Transverse colon (tissue), 3 donors: ENCODE measurements around the gene IL18BP.

Experiments
- CTCF ChIP-seq, 5 experiments: fragments of 200-600 bp in 3 of 5; fragments of 450-650 bp in 2 of 5; sonication (generic) in 3 of 5; IDR thresholded peaks; 1 replicate in 2 of 5; 2 replicates in 3 of 5; pipeline ENCODE4 v1.5.1; 2016 to 2017; ENCODE audit warnings: antibody characterized with exemption in 5 of 5, inconsistent platforms in 3 of 5, mild to moderate bottlenecking in 2 of 5, moderate library complexity in 1 of 5
- EP300 ChIP-seq: sonication (generic); formaldehyde crosslinking; IDR thresholded peaks from one replicate; pipeline ENCODE4 v1.6.1; 2017; ENCODE audit warnings: antibody characterized with exemption, low read depth
- POLR2A ChIP-seq: fragments of 450-650 bp; IDR thresholded peaks from one replicate; pipeline ENCODE4 v1.6.1; 2016; ENCODE audit warnings: antibody characterized with exemption, mild to moderate bottlenecking, moderate library complexity

GRCh38 chr11:72037554-72038311, 39.0 kb downstream of the IL18BP start:
- TF ChIP-seq CTCF (IDR thresholded peaks at IDR 0.05) = no peak
- no peak for TF ChIP-seq POLR2A
- TF ChIP-seq EP300 = no peak
